H1 (cell line): ENCODE data around the gene NLRP1.

Experiments used
- BCL11A ChIP-seq, 2 experiments: IDR thresholded peaks; one replicate each; pipeline ENCODE4 v1.6.1; 2011; ENCODE audit warnings: low read depth in 2 of 2, low read length in 2 of 2, mild to moderate bottlenecking in 2 of 2
- CBX8 ChIP-seq: fragments of 300-800, 300-1000 bp; sonication (generic); IDR thresholded peaks from 2 replicates; pipeline ENCODE4 v1.7.1; 2016; ENCODE audit warnings: low read depth, low read length, borderline replicate concordance
- EZH2 ChIP-seq: fragments of 200-600 bp; sonication (generic); IDR thresholded peaks from 2 replicates; pipeline ENCODE4 v1.7.1; 2012; ENCODE audit warnings: low read depth, mild to moderate bottlenecking, moderate library complexity, low read length, inconsistent platforms; ENCODE audit not compliant: severe bottlenecking
- MAFK ChIP-seq: IDR thresholded peaks from 2 replicates; pipeline ENCODE4 v1.6.1; 2012; ENCODE audit warnings: low read depth, mild to moderate bottlenecking, improper control_type of control experiment, low read length
- NRF1 ChIP-seq: IDR thresholded peaks from 2 replicates; pipeline ENCODE4 v1.6.1; 2011; ENCODE audit warnings: mild to moderate bottlenecking, low read depth, low read length, improper control_type of control experiment
- POLR2AphosphoS5 ChIP-seq: IDR thresholded peaks from 2 replicates; pipeline ENCODE4 v1.6.1; 2011; ENCODE audit warnings: low read depth, low read length
- RBBP5 ChIP-seq: IDR thresholded peaks from 2 replicates; pipeline ENCODE4 v1.7.1; 2012; ENCODE audit warnings: low read depth, mild to moderate bottlenecking, inconsistent platforms, low read length, moderate library complexity, borderline replicate concordance
- RFX5 ChIP-seq: IDR thresholded peaks from 2 replicates; pipeline ENCODE4 v1.6.1; 2011; ENCODE audit warnings: low read depth, low read length, improper control_type of control experiment, borderline replicate concordance
- RNF2 ChIP-seq: fragments of 200-900, 300-1000 bp; sonication (generic); IDR thresholded peaks from 2 replicates; pipeline ENCODE4 v1.7.1; 2016; ENCODE audit warnings: borderline replicate concordance, low read depth, mild to moderate bottlenecking, antibody characterized with exemption, low read length; ENCODE audit not compliant: poor library complexity, severe bottlenecking; ENCODE audit errors: missing control alignments
- SP4 ChIP-seq: IDR thresholded peaks from 2 replicates; pipeline ENCODE4 v1.6.1; 2012; ENCODE audit warnings: low read length, inconsistent platforms
- TEAD4 ChIP-seq: IDR thresholded peaks from 2 replicates; pipeline ENCODE4 v1.6.1; 2012; ENCODE audit warnings: low read depth, low read length, inconsistent platforms, mixed read lengths
- TF ChIP-seq, protein P1 (sequence below), 3 experiments: IDR thresholded peaks; 1 replicate in 2 of 3; 2 replicates in 1 of 3; pipeline versions ENCODE4 v1.5.1 to v1.6.1; 2011; ENCODE audit warnings: low read length in 3 of 3, mild to moderate bottlenecking in 3 of 3, inconsistent platforms in 2 of 3, low read depth in 1 of 3, moderate library complexity in 1 of 3; ENCODE audit not compliant: insufficient read depth in 1 of 3; ENCODE audit errors: control extremely low read depth in 1 of 3
- TF ChIP-seq, protein P2 (sequence below): IDR thresholded peaks from 2 replicates; pipeline ENCODE4 v1.6.1; 2011; ENCODE audit warnings: low read length, improper control_type of control experiment
- TF ChIP-seq, protein P3 (sequence below): IDR thresholded peaks from 2 replicates; pipeline ENCODE4 v1.6.1; 2011; ENCODE audit warnings: low read depth, mild to moderate bottlenecking, low read length; ENCODE audit not compliant: insufficient read depth

DNA sequence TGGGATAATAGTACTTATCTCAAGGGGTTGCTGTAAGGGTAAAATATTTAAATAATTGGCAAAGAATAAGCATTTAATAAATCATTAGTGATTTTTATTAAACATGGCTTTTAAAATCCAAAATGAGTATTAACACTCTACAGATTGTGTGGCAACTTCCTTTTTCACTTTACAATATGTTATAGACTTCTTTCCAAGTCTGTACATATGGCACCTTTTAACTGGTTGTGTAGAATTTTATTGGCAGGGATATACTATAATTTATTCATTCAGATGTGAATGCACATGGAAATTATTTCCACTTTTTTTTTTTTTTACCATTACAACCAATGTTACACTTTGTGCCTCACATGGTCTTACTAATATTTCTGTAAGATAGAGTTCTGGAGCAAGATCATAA, 15.7 kb upstream of the NLRP1 start:
- no peak for TF ChIP-seq NRF1
- no peak for TF ChIP-seq TEAD4
- no peak for TF ChIP-seq RNF2
- TF ChIP-seq, protein P1, sequence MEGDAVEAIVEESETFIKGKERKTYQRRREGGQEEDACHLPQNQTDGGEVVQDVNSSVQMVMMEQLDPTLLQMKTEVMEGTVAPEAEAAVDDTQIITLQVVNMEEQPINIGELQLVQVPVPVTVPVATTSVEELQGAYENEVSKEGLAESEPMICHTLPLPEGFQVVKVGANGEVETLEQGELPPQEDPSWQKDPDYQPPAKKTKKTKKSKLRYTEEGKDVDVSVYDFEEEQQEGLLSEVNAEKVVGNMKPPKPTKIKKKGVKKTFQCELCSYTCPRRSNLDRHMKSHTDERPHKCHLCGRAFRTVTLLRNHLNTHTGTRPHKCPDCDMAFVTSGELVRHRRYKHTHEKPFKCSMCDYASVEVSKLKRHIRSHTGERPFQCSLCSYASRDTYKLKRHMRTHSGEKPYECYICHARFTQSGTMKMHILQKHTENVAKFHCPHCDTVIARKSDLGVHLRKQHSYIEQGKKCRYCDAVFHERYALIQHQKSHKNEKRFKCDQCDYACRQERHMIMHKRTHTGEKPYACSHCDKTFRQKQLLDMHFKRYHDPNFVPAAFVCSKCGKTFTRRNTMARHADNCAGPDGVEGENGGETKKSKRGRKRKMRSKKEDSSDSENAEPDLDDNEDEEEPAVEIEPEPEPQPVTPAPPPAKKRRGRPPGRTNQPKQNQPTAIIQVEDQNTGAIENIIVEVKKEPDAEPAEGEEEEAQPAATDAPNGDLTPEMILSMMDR (IDR thresholded peaks at IDR 0.05; ENCODE audit: control extremely low read depth in 1 of 3, insufficient read depth in 1 of 3, low read depth in 1 of 3, low read length in 3 of 3): no peak
- TF ChIP-seq RFX5: no peak
- no peak for TF ChIP-seq MAFK
- no peak for TF ChIP-seq POLR2AphosphoS5
- TF ChIP-seq BCL11A (IDR thresholded peaks at IDR 0.05; ENCODE audit: low read depth in 2 of 2, low read length in 2 of 2): no peak
- TF ChIP-seq EZH2: no peak
- TF ChIP-seq CBX8: no peak
- no peak for TF ChIP-seq SP4
- TF ChIP-seq RBBP5: no peak
- TF ChIP-seq, protein P2, sequence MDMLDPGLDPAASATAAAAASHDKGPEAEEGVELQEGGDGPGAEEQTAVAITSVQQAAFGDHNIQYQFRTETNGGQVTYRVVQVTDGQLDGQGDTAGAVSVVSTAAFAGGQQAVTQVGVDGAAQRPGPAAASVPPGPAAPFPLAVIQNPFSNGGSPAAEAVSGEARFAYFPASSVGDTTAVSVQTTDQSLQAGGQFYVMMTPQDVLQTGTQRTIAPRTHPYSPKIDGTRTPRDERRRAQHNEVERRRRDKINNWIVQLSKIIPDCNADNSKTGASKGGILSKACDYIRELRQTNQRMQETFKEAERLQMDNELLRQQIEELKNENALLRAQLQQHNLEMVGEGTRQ: no peak
- TF ChIP-seq, protein P3, sequence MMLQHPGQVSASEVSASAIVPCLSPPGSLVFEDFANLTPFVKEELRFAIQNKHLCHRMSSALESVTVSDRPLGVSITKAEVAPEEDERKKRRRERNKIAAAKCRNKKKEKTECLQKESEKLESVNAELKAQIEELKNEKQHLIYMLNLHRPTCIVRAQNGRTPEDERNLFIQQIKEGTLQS: no peak
